Tibial artery (tissue), 4 donors: ENCODE results near the gene NSD2.
"Not testable (repeated sequence)": the region's sequence is repeated elsewhere in the genome, so short reads cannot be mapped to it uniquely, and the experiment has no call there.

Source experiments
- DNase-seq, 2 donors: peaks; one replicate each; pipeline ENCODE4 v3.0.0-alpha.2; 2019
- H3K27ac ChIP-seq, 2 donors: fragments of 200-600 bp; sonication (generic) in 1 of 2; 1 replicate in 1 of 2; 2 replicates in 1 of 2; pipeline ENCODE4 v1.5.1; 2018 to 2019; ENCODE audit warnings: mild to moderate bottlenecking in 1 of 2
- H3K27me3 ChIP-seq, 2 donors: fragments of 200-600 bp; sonication (generic) in 1 of 2; one replicate each; pipeline versions ENCODE4 v1.5.1 to v1.6.0; 2016 to 2019
- H3K36me3 ChIP-seq, 3 donors: fragments of 200-600 bp; sonication (generic) in 2 of 3; one replicate each; pipeline ENCODE4 v1.5.1; 2016 to 2019; ENCODE audit warnings: mild to moderate bottlenecking in 2 of 3
- H3K4me1 ChIP-seq, 4 donors: fragments of 200-600 bp; sonication (generic) in 2 of 4; 1 replicate in 3 of 4; 2 replicates in 1 of 4; pipeline ENCODE4 v1.5.1; 2016 to 2019
- H3K4me3 ChIP-seq, 2 donors: fragments of 200-600 bp; sonication (generic) in 1 of 2; 1 replicate in 1 of 2; 2 replicates in 1 of 2; pipeline ENCODE4 v1.5.1; 2018 to 2019; ENCODE audit warnings: mild to moderate bottlenecking in 2 of 2
- H3K9me3 ChIP-seq, 3 donors: fragments of 200-600 bp; sonication (generic) in 1 of 3; one replicate each; pipeline ENCODE4 v1.5.1; 2016 to 2019
- CTCF ChIP-seq, 2 experiments: fragments of 200-600 bp in 1 of 2; fragments of 450-650 bp in 1 of 2; IDR thresholded peaks; one replicate each; pipeline ENCODE4 v1.5.1; 2017 to 2019; ENCODE audit warnings: antibody characterized with exemption in 2 of 2, mild to moderate bottlenecking in 1 of 2, moderate library complexity in 1 of 2
- intact Hi-C: fragments of 100-400 bp; cut with DNase I; formaldehyde crosslinking; loops from one replicate; pipeline ENCODE4 v1.15.0; 2023; ENCODE audit warnings: low total_unique reads

The NSD2 gene

GRCh38 chr4:2015008-2015407 is 143.8 kb downstream of the NSD2 start:
- H3K36me3 ChIP-seq = no peaks in the 10 kb centered on the region
- H3K27me3 ChIP-seq = peaks cover 0 to 10% of the 10 kb centered on the region in 2 donors
- no peaks in the 10 kb centered on the region for H3K9me3 ChIP-seq
- no peak overlapping the region for H3K27ac ChIP-seq
- H3K4me1 ChIP-seq = peaks cover 0 to 2% (median under 1%) of the 10 kb centered on the region in 4 donors
- no peak for TF ChIP-seq CTCF (IDR thresholded peaks at IDR 0.05)
- intact Hi-C loops = no loop called here
- H3K4me3 ChIP-seq = no peak overlapping the region
- DNase-seq = no peak

GRCh38 chr4:2021358-2022018 is 150.3 kb downstream of the NSD2 start:
- intact Hi-C loops, H3K4me1 ChIP-seq, H3K4me3 ChIP-seq, H3K27ac ChIP-seq, H3K36me3 ChIP-seq, H3K9me3 ChIP-seq, DNase-seq: not testable (repeated sequence)
- peaks cover 0 to 31% of the 10 kb centered on the region in 2 donors for H3K27me3 ChIP-seq

- Histone ChIP-seq H3K4me1 (no peaks in the 10 kb centered on the region), H3K4me3 (no peak overlapping the region), H3K36me3 (no peaks in the 10 kb centered on the region), H3K27me3 (peaks cover 0 to 21% of the 10 kb centered on the region in 2 donors), H3K9me3 (no peaks in the 10 kb centered on the region), H3K27ac (no peak overlapping the region)
- intact Hi-C loops = no loop called here
- no peak for DNase-seq
- no peak for TF ChIP-seq CTCF (IDR thresholded peaks at IDR 0.05)
Observed at GRCh38 chr4:2024683-2025082, 153.5 kb downstream of the NSD2 start.

GRCh38 chr4:2025817-2026216 is 154.6 kb downstream of the NSD2 start:
- DNase-seq = no peak
- H3K27ac ChIP-seq = no peak overlapping the region
- no peaks in the 10 kb centered on the region for H3K9me3 ChIP-seq
- no peaks in the 10 kb centered on the region for H3K4me1 ChIP-seq
- TF ChIP-seq CTCF (IDR thresholded peaks at IDR 0.05) = no peak
- peaks cover 0 to 23% of the 10 kb centered on the region in 2 donors for H3K27me3 ChIP-seq
- intact Hi-C loops = no loop called here
- H3K36me3 ChIP-seq = no peaks in the 10 kb centered on the region
- no peak overlapping the region for H3K4me3 ChIP-seq

- H3K27ac ChIP-seq, H3K36me3 ChIP-seq, H3K4me3 ChIP-seq, intact Hi-C loops, H3K9me3 ChIP-seq, H3K4me1 ChIP-seq, DNase-seq: not testable (repeated sequence)
- H3K27me3 ChIP-seq = peaks cover 0 to 11% of the 10 kb centered on the region in 2 donors
Observed at GRCh38 chr4:2027120-2027519, 155.9 kb downstream of the NSD2 start.

GRCh38 chr4:2031161-2031560 is 160.0 kb downstream of the NSD2 start:
- peaks cover 0 to 12% of the 10 kb centered on the region in 2 donors for H3K27me3 ChIP-seq
- H3K27ac ChIP-seq, H3K36me3 ChIP-seq, H3K4me1 ChIP-seq, H3K4me3 ChIP-seq, DNase-seq, H3K9me3 ChIP-seq, intact Hi-C loops: not testable (repeated sequence)
